Colon (tissue), 2 donors: ENCODE data around the gene UST.

ENCODE experiments used
- FAIRE-seq: peaks from 2 replicates; lab custom pipeline; 2012; peaks lifted over from hg19 to GRCh38; lab: Jason Lieb, UNC
- donor health status: control.
- donor health status: control.

Gene UST

GRCh38 chr6:148746363-148747144, at the start of gene UST:
Gene UST (plus strand): TSS chr6:148747030. CDS start chr6:148747431, 401 bp downstream.
- no peak for FAIRE-seq

GRCh38 chr6:148697895-148698440, 48.9 kb upstream of the UST start:
- FAIRE-seq, result no peak

DNA sequence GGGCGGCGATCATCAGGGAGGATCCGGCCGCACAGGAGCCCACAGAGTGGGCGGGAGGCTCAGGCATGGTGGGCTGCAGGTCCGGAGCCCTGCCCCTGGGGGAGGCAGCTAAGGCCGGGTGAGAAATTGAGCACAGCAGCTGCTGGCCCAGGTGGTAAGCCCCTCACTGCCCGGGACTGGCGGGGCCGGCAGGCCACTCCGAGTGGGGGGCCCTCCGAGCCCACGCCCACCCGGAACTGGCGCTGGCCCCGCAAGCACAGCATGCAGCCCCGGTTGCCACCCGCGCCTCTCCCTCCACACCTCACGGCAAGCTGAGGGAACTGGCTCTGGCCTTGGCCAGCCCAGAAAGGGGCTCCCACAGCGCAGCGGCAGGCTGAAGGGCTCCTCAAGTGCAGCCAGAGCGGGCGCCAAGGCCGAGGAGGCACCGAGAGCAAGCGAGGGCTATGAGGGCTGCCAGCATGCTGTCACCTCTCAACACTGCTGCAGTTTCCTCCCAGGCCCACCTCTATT, 48.1 kb upstream of the UST start:
- FAIRE-seq, result no peak

DNA sequence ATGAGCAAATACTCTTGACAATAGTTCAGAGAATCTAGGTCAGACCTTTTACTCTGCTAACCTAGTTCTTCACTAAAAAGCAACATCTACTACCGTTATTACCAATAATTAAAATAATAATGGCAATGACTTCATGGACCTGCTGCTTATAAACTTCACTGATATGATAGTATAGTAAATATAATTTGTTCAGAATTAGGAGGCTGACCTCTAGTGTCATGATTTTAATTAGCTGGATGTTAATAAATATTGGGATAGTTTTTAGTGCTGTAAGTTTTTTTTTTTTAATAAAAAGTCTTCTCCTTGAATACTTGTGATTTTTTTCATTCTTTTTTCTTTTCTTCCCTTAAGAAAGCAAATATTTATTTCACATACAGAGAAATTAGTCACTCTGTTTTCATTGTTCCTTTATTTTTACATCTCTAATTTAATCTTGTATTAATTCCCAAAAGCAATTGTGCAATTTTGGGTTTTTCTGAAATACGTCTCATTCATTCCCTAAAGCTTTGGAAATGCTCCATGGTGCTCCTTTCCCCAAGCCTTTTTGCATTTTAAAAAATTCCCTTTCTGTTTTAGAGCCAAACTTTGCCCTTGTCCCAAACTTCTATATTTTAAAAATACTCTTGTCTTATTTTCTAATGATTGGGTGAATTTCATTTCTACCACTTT, 46.6 kb upstream of the UST start:
- FAIRE-seq, result peak; percentile 14

- no peak for FAIRE-seq
Measured at GRCh38 chr6:148700741-148701311, 46.0 kb upstream of the UST start.

GRCh38 chr6:148701375-148701774, 45.5 kb upstream of the UST start:
- no peak for FAIRE-seq

GRCh38 chr6:148703900-148704299, 42.9 kb upstream of the UST start:
- FAIRE-seq, result no peak

- no peak for FAIRE-seq
Measured at GRCh38 chr6:148704400-148705246, 42.2 kb upstream of the UST start.

- FAIRE-seq, result no peak
Measured at GRCh38 chr6:148708707-148709106, 38.1 kb upstream of the UST start.

- FAIRE-seq, result no peak
Measured at GRCh38 chr6:148709577-148709976, 37.3 kb upstream of the UST start.

- FAIRE-seq, result peak; percentile 5
Measured at GRCh38 chr6:148711833-148712654, 34.8 kb upstream of the UST start.

- peak; percentile 18 for FAIRE-seq
Measured at GRCh38 chr6:148713033-148713738, 33.6 kb upstream of the UST start.

- FAIRE-seq, result no peak
Measured at GRCh38 chr6:148713921-148714320, 32.9 kb upstream of the UST start.

- no peak for FAIRE-seq
Measured at GRCh38 chr6:148716811-148717210, 30.0 kb upstream of the UST start.

GRCh38 chr6:148720406-148720805, 26.4 kb upstream of the UST start:
- no peak for FAIRE-seq

GRCh38 chr6:148720897-148721296, 25.9 kb upstream of the UST start:
- FAIRE-seq, result no peak

DNA sequence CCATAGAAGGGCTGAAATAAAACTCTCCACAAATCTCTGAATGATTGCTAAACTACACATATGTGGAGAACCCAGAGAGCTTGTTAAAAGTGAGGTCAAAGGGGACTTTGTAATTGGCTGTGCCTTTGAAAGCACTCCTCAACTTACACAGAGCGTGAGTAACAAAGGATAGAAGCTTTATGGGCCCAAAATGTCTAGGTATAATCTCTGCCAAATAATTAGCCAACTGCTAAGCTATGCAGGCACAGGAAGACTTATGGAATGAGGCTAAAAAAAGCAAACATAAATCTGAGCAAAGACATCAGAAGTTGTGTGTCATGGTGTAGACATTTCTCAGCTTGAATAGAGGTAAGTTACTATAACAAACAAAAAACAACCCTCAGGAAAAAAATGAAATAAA, 23.3 kb upstream of the UST start:
- no peak for FAIRE-seq

GRCh38 chr6:148724428-148724827, 22.4 kb upstream of the UST start:
- FAIRE-seq, result no peak

DNA sequence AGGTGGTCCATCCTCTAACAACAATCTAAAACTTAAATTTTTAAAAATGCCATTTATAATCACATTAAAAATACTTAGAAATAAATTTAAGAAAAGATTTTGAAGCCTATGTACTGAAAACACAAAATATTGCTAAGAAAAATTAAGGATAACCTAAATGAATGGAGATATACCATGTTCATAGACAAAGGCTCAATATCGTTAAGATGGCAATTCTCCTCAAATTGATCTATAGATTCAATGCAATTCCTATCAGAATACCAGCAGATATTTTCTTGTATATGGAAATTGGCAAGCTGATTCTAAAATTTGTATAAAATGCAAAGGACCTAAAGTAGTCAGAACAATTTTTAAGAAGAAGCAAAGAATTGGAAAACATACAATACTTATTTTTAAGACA, 19.7 kb upstream of the UST start:
- no peak for FAIRE-seq

DNA sequence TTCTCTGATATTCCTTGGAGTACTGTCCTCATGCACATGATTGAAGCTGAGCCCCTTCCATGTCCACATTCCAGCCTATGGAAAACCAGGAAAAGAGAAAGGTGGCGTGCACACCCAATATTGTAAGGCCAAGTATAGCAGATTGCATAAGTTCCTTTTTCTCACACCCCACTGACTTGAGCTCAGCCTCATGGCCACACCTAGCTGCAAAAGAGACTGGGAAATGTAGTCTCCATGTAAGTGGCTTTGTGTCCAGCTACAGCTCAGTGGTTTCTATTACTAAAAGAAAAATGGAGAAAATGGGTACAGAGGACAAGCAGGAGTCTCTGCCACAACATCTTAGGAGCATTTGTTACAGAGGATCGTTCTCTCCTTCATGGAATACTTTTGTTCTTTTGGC, 10.8 kb upstream of the UST start:
- no peak for FAIRE-seq
